ENCODE results near the gene ZNF524. TPM values are rescaled to one million over a fixed set of nuclear protein-coding genes. Genes with fewer than 3 reads are reported as not detected.

Gene ZNF524
- total and polyA plus RNA-seq, 9 of the 15 experiments (the other 6 are each of a cell fraction or from before 2014, with no cell fraction given): 0.08 to 15.6 (median 2.9) TPM

- FAIRE-seq: no peak
- intact Hi-C loops (cut with micrococcal nuclease): no loop called here
- TF ChIP-seq MCM2 (IDR thresholded peaks at IDR 0.05; ENCODE audit: low read depth) (no peak), MAFF (IDR thresholded peaks at IDR 0.05; ENCODE audit: low read length) (no peak), ZC3H11A (IDR thresholded peaks at IDR 0.05; ENCODE audit: low read depth, low read length) (no peak), CHD2 (IDR thresholded peaks at IDR 0.05; ENCODE audit: low read depth, low read length) (no peak), HMBOX1 (IDR thresholded peaks at IDR 0.05) (no peak), STAG1 (CRISPR knock-in tag; IDR thresholded peaks at IDR 0.05; ENCODE audit: borderline replicate concordance) (no peak), SREBF1 (IDR thresholded peaks at IDR 0.05; ENCODE audit: borderline replicate concordance, low read depth, low read length) (no peak), ARNT (IDR thresholded peaks at IDR 0.05) (no peak), THRAP3 (IDR thresholded peaks at IDR 0.05; ENCODE audit: borderline replicate concordance) (no peak), MEIS2 (IDR thresholded peaks at IDR 0.05; ENCODE audit: partially characterized antibody) (no peak), NR2F6 (CRISPR knock-in tag; IDR thresholded peaks at IDR 0.05) (no peak), HMG20B (CRISPR knock-in tag; IDR thresholded peaks at IDR 0.05) (no peak), ZNF696 (CRISPR knock-in tag; conservative IDR thresholded peaks at IDR 0.05) (no peak), CEBPZ (IDR thresholded peaks at IDR 0.05; ENCODE audit: borderline replicate concordance, low read depth, low read length) (no peak)
These were observed 2.1 kb upstream of the ZNF524 start for GRCh38 chr19:55598034-55598433.

More at GRCh38 chr19:55598034-55598433, 2.1 kb upstream of the ZNF524 start:
- Histone ChIP-seq H2AFZ (ENCODE audit: low read depth, low read length) (no peak overlapping the region), H3K4me1 (replicated peaks in 1 of 2; ENCODE audit: control insufficient read depth in 2 of 2, insufficient read depth in 2 of 2, low read length in 2 of 2) (peaks cover 15 to 27% of the 10 kb centered on the region in 2 experiments; a peak in 4 of 5 replicates), H3K9me1 (ENCODE audit: control insufficient read depth, insufficient read depth, low read length) (no peaks in the 10 kb centered on the region), H3K79me2 (ENCODE audit: control insufficient read depth, insufficient read depth, low read length) (peaks cover 18% of the 10 kb centered on the region), H3K9ac (ENCODE audit: insufficient read depth in 1 of 2, low read depth in 2 of 2, low read length in 2 of 2) (no peak overlapping the region), H3K27ac (ENCODE audit: extremely low read depth, low read depth, low read length) (no peak overlapping the region), H3K4me2 (ENCODE audit: insufficient read depth, low read length) (0 out of 2 replicates have a peak overlapping the region, but pooled peaks have one; percentile 51), H3K9me3 (replicated peaks; ENCODE audit: control insufficient read depth, insufficient read depth, low read depth, low read length) (peaks cover 3% of the 10 kb centered on the region; the same call in 1 of the 2 replicates), H3K27me3 (ENCODE audit: control insufficient read depth in 2 of 2, insufficient read depth in 2 of 2, low read length in 2 of 2) (no peaks in the 10 kb centered on the region), H4K20me1 (replicated peaks; ENCODE audit: control insufficient read depth, insufficient read depth, low read length) (no peaks in the 10 kb centered on the region), H3K4me3 (no peak overlapping the region), H3K36me3 (ENCODE audit: control insufficient read depth, insufficient read depth, low read length) (peaks cover 32% of the 10 kb centered on the region; the same call in 2 of the 3 replicates)
- DNase-seq (ENCODE audit: extremely low read depth in 1 of 4, low spot score in 3 of 4) (peak in 1 of 4 experiments; percentile 9), ATAC-seq (no peak)
- ChIA-PET CTCF (ENCODE audit: low intra/inter-chr PET ratio) (no interaction called here), POLR2A (interaction anchor here (3.4 kb wide), 1 partner anchor 10 kb away, joined by 22 read pairs; no protein-coding TSS in a partner anchor)
- no TSS peak for BruUV-seq (replicated peaks)
- WGBS (ENCODE audit: insufficient coverage, low coverage, missing lambda C conversion rate): 97% methylated on average over 9 of the region's 9 CpGs
- in situ Hi-C loops (cut with MboI): no loop called here
